ENCODE data around the gene MYO15B. TPM values are rescaled to one million over a fixed set of nuclear protein-coding genes. Genes with fewer than 3 reads are reported as not detected.

Gene MYO15B
- total RNA-seq, 1 experiment from 2014 or later, result 30.3 TPM

DNA sequence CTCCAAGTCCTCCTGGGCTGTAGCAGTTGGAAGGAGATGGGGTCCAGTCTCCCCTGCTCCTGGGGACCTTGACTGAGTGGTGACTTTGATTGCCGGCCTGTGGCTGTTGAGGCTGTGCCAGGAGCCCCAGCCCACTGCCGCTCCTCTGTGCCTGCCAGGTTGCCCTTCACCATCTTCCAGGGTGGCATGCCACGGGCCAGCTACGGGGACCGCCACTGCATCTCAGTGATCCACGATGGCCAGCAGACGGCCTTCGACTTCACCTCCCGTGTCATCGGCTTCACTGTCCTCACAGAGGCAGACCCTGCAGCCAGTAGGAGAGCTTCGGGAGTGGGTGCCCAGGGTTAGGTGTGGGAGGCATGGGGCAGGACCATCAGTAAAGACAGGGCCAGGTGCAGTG, 23.4 kb upstream of the MYO15B start (continued):
- TF ChIP-seq, protein P1, sequence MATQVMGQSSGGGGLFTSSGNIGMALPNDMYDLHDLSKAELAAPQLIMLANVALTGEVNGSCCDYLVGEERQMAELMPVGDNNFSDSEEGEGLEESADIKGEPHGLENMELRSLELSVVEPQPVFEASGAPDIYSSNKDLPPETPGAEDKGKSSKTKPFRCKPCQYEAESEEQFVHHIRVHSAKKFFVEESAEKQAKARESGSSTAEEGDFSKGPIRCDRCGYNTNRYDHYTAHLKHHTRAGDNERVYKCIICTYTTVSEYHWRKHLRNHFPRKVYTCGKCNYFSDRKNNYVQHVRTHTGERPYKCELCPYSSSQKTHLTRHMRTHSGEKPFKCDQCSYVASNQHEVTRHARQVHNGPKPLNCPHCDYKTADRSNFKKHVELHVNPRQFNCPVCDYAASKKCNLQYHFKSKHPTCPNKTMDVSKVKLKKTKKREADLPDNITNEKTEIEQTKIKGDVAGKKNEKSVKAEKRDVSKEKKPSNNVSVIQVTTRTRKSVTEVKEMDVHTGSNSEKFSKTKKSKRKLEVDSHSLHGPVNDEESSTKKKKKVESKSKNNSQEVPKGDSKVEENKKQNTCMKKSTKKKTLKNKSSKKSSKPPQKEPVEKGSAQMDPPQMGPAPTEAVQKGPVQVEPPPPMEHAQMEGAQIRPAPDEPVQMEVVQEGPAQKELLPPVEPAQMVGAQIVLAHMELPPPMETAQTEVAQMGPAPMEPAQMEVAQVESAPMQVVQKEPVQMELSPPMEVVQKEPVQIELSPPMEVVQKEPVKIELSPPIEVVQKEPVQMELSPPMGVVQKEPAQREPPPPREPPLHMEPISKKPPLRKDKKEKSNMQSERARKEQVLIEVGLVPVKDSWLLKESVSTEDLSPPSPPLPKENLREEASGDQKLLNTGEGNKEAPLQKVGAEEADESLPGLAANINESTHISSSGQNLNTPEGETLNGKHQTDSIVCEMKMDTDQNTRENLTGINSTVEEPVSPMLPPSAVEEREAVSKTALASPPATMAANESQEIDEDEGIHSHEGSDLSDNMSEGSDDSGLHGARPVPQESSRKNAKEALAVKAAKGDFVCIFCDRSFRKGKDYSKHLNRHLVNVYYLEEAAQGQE (IDR thresholded peaks at IDR 0.05; ENCODE audit: low read depth), result no peak
- TF ChIP-seq, protein P2, sequence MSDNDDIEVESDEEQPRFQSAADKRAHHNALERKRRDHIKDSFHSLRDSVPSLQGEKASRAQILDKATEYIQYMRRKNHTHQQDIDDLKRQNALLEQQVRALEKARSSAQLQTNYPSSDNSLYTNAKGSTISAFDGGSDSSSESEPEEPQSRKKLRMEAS (IDR thresholded peaks at IDR 0.05), result no peak
- no peak for TF ChIP-seq CEBPB (IDR thresholded peaks at IDR 0.05; ENCODE audit: low read depth)
- TF ChIP-seq FOSL1 (IDR thresholded peaks at IDR 0.05; ENCODE audit: low read depth), result no peak
- TF ChIP-seq CBX3 (IDR thresholded peaks at IDR 0.05; ENCODE audit: low read depth), result no peak
- TF ChIP-seq ELF1 (IDR thresholded peaks at IDR 0.05; ENCODE audit: borderline replicate concordance, low read depth), result no peak
- no peak for TF ChIP-seq TCF7L2 (IDR thresholded peaks at IDR 0.05; ENCODE audit: borderline replicate concordance, extremely low read depth, insufficient read depth, insufficient read length)
- no peak for TF ChIP-seq JUND (IDR thresholded peaks at IDR 0.05)
- TF ChIP-seq EZH2 (IDR thresholded peaks at IDR 0.05), result no peak
- TF ChIP-seq EGR1 (IDR thresholded peaks at IDR 0.05; ENCODE audit: low read depth), result no peak
- no peak for TF ChIP-seq SP1 (IDR thresholded peaks at IDR 0.05; ENCODE audit: low read depth)
- no peak for TF ChIP-seq ZNF274 (IDR thresholded peaks at IDR 0.05; ENCODE audit: low read depth, low read length)
- TF ChIP-seq SRF (IDR thresholded peaks at IDR 0.05; ENCODE audit: low read depth), result no peak

DNA sequence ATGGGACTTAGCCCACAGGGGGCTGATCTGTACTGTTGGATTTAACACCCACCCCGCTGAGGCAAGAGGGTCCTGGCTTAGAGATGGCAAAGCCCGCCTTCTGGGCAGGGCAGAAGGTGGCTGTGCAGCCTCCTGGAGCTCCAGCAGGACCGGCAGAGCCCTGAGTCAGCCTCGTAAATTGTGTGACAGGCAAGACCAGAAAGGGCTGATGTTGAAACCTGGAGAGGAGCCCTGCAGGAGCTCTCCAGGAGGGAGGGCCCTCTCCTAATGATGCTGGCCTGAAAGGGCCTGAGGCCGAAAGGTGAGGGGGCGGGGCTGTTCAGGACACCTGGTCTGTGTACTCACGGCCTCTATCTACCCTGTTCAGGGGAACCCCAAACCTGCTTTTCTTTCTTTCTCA, 22.5 kb upstream of the MYO15B start:
- ATAC-seq (peak; percentile 72), DNase-seq (ENCODE audit: low read depth, low spot score) (no peak)
- Histone ChIP-seq H3K9me2 (ENCODE audit: insufficient read depth) (no peaks in the 10 kb centered on the region), H3K36me3 (ENCODE audit: control insufficient read depth in 1 of 2, insufficient read depth in 2 of 2, low read length in 2 of 2) (peaks cover 14 to 30% of the 10 kb centered on the region in 2 experiments), H3K9ac (ENCODE audit: low read length) (no peak overlapping the region), H3K4me1 (ENCODE audit: control insufficient read depth in 1 of 2, insufficient read depth in 2 of 2, low read length in 2 of 2) (peaks cover 8 to 9% of the 10 kb centered on the region in 2 experiments; a peak in 3 of 4 replicates), H3K79me2 (ENCODE audit: insufficient read depth, low read length) (no peaks in the 10 kb centered on the region), H2AFZ (ENCODE audit: low read depth, low read length, poor library complexity, severe bottlenecking) (no peak overlapping the region), H3K27me3 (ENCODE audit: insufficient read depth, low read length) (no peaks in the 10 kb centered on the region), H3K9me3 (ENCODE audit: control insufficient read depth in 1 of 2, insufficient read depth in 1 of 2, low read depth in 1 of 2, low read length in 2 of 2) (no peaks in the 10 kb centered on the region), H4K20me1 (ENCODE audit: insufficient read depth) (no peaks in the 10 kb centered on the region), H3K4me2 (ENCODE audit: low read length) (no peak overlapping the region; the same call in 1 of the 2 replicates), H3K4me3 (replicated peaks in 1 of 2; ENCODE audit: low read depth in 1 of 2, low read length in 2 of 2) (no peak overlapping the region), H3K27ac (ENCODE audit: low read depth, low read length) (no peak overlapping the region; the same call in 1 of the 2 replicates)
- intact Hi-C loops (cut with micrococcal nuclease), result no loop called here
- no TSS peak for BruUV-seq (replicated peaks)
- RAD21 ChIA-PET (ENCODE audit: low non-redundant PET in 1 of 2, low total read pairs in 2 of 2, uncharacterized antibody in 2 of 2, unreplicated experiment in 2 of 2), result no interaction called here
- TF ChIP-seq YY1 (IDR thresholded peaks at IDR 0.05; ENCODE audit: extremely low read depth, insufficient replicate concordance, low read depth, low read length), result no peak
- TF ChIP-seq SP1 (IDR thresholded peaks at IDR 0.05; ENCODE audit: low read depth), result no peak
- TF ChIP-seq ELF1 (IDR thresholded peaks at IDR 0.05; ENCODE audit: borderline replicate concordance, low read depth), result no peak
- no peak for TF ChIP-seq ZFX (IDR thresholded peaks at IDR 0.05)
- TF ChIP-seq SIN3A (IDR thresholded peaks at IDR 0.05; ENCODE audit: low read depth), result no peak
- CTCF ChIA-PET, result interaction anchor here (0.9 kb wide), 1 partner anchor 35 kb away, joined by 3 read pairs; no protein-coding TSS in a partner anchor
- POLR2A ChIA-PET, result no interaction called here

Measured in HCT116 (cell line).